Measurements from ENCODE around the gene PGF. TPM values are rescaled to one million over a fixed set of nuclear protein-coding genes. Genes with fewer than 3 reads are reported as not detected.

The PGF gene
- total and polyA plus RNA-seq, 12 donors = 1.7 to 12.7 (median 4.9) TPM

DNA sequence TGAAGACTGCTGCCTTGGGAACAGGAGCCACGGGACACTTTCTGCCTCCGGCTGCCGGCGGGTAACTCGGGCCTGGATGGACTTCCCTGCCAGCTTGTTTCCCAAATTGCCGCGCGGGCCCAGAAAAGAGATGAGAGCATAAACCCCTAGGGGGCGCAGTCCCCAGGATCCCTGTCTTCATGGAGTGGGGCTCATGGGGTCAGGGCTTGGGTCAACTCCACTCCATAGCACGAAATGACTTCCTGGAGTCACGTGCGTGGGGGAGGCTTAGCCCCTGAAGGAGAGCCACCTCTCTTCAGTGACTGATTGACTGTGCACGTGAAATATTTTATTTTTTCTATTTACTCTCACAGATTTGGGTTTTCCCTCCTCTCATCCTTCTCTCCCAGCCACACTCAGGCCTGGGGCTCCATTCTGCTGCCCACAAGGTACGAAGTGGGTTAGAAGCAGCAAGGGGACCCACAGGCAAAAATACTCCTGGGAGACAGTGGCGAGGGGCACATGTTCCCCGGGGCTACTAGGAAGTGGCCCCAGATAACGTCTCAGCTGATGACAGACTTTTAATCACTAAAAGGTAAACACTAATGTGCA, 10.0 kb downstream of the PGF start:
- no peaks in the 10 kb centered on the region for H3K27me3 ChIP-seq
- no peak overlapping the region for H3K4me3 ChIP-seq
- WGBS, 4 donors = 74 to 77% (median 74%) methylated on average over 16 to 17 of the region's 17 CpGs
- no peaks in the 10 kb centered on the region for H3K36me3 ChIP-seq (replicated peaks in 1 of 2)
- no peak overlapping the region for H3K27ac ChIP-seq
- no peaks in the 10 kb centered on the region for H3K9me3 ChIP-seq (replicated peaks in 1 of 3)
- DNase-seq = peak in 3 of 7 donors; percentile 52 to 73 (median 58)
- intact Hi-C loops (cut with DNase I) = loop anchor here (5.0 to 10.0 kb wide), 2 partner anchors 59 to 142 kb away; partner anchors contain the start of gene EIF2B2 (in 1 of the 2)
- TF ChIP-seq, protein P1, sequence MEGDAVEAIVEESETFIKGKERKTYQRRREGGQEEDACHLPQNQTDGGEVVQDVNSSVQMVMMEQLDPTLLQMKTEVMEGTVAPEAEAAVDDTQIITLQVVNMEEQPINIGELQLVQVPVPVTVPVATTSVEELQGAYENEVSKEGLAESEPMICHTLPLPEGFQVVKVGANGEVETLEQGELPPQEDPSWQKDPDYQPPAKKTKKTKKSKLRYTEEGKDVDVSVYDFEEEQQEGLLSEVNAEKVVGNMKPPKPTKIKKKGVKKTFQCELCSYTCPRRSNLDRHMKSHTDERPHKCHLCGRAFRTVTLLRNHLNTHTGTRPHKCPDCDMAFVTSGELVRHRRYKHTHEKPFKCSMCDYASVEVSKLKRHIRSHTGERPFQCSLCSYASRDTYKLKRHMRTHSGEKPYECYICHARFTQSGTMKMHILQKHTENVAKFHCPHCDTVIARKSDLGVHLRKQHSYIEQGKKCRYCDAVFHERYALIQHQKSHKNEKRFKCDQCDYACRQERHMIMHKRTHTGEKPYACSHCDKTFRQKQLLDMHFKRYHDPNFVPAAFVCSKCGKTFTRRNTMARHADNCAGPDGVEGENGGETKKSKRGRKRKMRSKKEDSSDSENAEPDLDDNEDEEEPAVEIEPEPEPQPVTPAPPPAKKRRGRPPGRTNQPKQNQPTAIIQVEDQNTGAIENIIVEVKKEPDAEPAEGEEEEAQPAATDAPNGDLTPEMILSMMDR (IDR thresholded peaks at IDR 0.05) = peak; percentile 13 to 43 (median 34)
- TF ChIP-seq POLR2A (IDR thresholded peaks at IDR 0.05) = no peak
- peaks cover 7 to 22% of the 10 kb centered on the region in 2 donors for H3K4me1 ChIP-seq (replicated peaks in 1 of 2)

DNA sequence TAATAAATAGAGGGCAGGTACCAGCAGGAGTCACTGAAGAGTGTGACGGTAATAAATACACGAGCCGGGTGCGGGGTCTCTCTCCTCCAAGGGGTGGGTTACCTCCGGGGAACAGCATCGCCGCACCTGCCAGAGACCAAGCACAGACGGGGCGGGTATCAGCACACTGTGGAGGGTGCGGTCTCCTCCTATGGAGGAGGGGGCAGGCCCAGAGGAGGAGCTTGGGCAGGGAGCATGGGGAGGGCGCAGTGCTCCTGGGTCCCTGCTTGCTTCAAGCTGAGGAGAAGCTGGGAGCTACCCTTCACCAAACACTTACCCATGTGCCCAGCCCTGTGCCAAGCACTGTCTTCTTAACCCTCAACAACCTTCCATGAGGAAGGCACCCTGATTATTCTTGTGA, 12.8 kb downstream of the PGF start:
- H3K27me3 ChIP-seq = no peaks in the 10 kb centered on the region
- no peaks in the 10 kb centered on the region for H3K9me3 ChIP-seq (replicated peaks in 1 of 3)
- H3K27ac ChIP-seq = peak overlapping the region in 4 of 5 donors; percentile 56 to 87 (median 76)
- WGBS, 4 donors = 83 to 91% (median 87%) methylated on average over 9 to 11 of the region's 11 CpGs
- H3K4me3 ChIP-seq = no peak overlapping the region
- DNase-seq = no peak
- intact Hi-C loops (cut with DNase I) = loop anchor here in 1 of 2 donors (10.0 kb wide), 1 partner anchor 62 kb away; the partner anchor contains the start of gene EIF2B2
- no peaks in the 10 kb centered on the region for H3K36me3 ChIP-seq (replicated peaks in 1 of 2)
- no peak for TF ChIP-seq POLR2A (IDR thresholded peaks at IDR 0.05)
- TF ChIP-seq, protein P1 (IDR thresholded peaks at IDR 0.05) = no peak
- peaks cover 20 to 39% of the 10 kb centered on the region in 2 donors for H3K4me1 ChIP-seq (replicated peaks in 1 of 2)

DNA sequence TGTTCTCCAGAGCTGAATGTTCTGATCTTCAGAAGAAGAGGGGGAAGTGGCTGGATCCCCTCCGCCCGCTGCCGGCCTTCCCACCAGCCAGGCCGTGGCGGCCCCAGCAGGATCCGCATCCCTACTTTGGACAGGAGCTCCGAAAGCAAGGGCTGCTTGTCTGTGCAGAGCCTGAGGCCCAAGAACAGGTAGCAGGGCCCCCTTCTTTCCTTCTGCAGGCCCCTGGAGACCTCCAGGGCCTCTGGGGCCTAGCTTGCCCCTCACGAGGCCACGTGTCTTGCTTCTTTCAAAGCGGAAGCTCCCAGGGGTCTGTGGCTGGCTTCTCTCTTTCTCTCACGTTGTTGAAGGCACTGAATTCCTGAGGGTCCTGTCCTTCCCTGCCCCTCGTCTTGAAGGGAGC, 13.2 kb downstream of the PGF start:
- DNase-seq = no peak
- H3K36me3 ChIP-seq (replicated peaks in 1 of 2) = no peaks in the 10 kb centered on the region
- H3K27me3 ChIP-seq = no peaks in the 10 kb centered on the region
- H3K27ac ChIP-seq = peak overlapping the region in 4 of 5 donors; percentile 56 to 87 (median 76)
- TF ChIP-seq, protein P1 (IDR thresholded peaks at IDR 0.05) = no peak
- TF ChIP-seq POLR2A (IDR thresholded peaks at IDR 0.05) = no peak
- H3K4me1 ChIP-seq (replicated peaks in 1 of 2) = peaks cover 20 to 39% of the 10 kb centered on the region in 2 donors
- no peaks in the 10 kb centered on the region for H3K9me3 ChIP-seq (replicated peaks in 1 of 3)
- 73 to 81% (median 80%) methylated on average over 6 to 12 of the region's 12 CpGs for WGBS, 4 donors
- intact Hi-C loops (cut with DNase I) = loop anchor here in 1 of 2 donors (10.0 kb wide), 1 partner anchor 63 kb away; the partner anchor contains the start of gene EIF2B2
- H3K4me3 ChIP-seq = no peak overlapping the region

DNA sequence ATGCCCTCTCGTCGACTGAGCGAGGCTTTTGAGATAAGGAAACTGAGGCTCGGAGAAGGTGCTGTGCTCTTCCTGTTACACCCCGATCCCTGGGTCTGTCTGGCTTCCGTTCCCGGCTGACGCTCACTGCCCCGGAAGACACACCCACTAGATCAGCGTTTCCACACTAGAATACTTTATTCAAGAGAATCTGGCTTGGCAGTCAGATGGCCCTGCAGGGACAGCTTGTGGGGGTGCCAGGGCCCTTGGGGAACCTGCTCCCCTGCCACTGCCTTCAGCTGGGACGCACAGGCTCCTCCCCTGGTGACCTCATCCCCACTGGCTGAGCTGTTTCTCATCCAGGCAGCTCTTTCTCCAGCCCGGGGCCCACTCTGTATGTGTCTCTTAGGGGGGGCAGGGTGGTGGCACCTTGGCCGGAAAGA, 13.7 kb downstream of the PGF start:
- peaks cover 20 to 39% of the 10 kb centered on the region in 2 donors for H3K4me1 ChIP-seq (replicated peaks in 1 of 2)
- H3K36me3 ChIP-seq (replicated peaks in 1 of 2) = no peaks in the 10 kb centered on the region
- intact Hi-C loops (cut with DNase I) = loop anchor here in 1 of 2 donors (10.0 kb wide), 1 partner anchor 63 kb away; the partner anchor contains the start of gene EIF2B2
- DNase-seq = peak; percentile 57 to 92 (median 63)
- peak overlapping the region in 4 of 5 donors; percentile 56 to 87 (median 76) for H3K27ac ChIP-seq
- no peaks in the 10 kb centered on the region for H3K9me3 ChIP-seq (replicated peaks in 1 of 3)
- no peak overlapping the region for H3K4me3 ChIP-seq
- WGBS, 4 donors = 37 to 59% (median 48%) methylated on average over 8 to 13 of the region's 13 CpGs
- no peaks in the 10 kb centered on the region for H3K27me3 ChIP-seq
- no peak for TF ChIP-seq POLR2A (IDR thresholded peaks at IDR 0.05)
- TF ChIP-seq, protein P1 (IDR thresholded peaks at IDR 0.05) = no peak

Measured in adrenal gland (tissue), 12 donors.